GM19395 (cell line): ENCODE data around the gene JUND.

ENCODE experiments used
- ATAC-seq: cut with Tn5 transposase; IDR thresholded peaks from one replicate; pipeline ENCODE4 v1.9.1; 2021; ENCODE audit warnings: mild to moderate bottlenecking, moderate library complexity; ENCODE audit not compliant: unreplicated experiment

JUND gene

GRCh38 chr19:18271433-18271841, 10.0 kb downstream of the JUND start:
- ATAC-seq = no peak

GRCh38 chr19:18270326-18270725, 11.1 kb downstream of the JUND start:
- no peak for ATAC-seq

- ATAC-seq = no peak
Measured at GRCh38 chr19:18269070-18269723, 12.2 kb downstream of the JUND start.

GRCh38 chr19:18266771-18267686, 14.4 kb downstream of the JUND start:
- ATAC-seq = no peak

GRCh38 chr19:18265582-18265981, 15.8 kb downstream of the JUND start:
- no peak for ATAC-seq

GRCh38 chr19:18264971-18265540, 16.4 kb downstream of the JUND start:
- ATAC-seq = no peak

GRCh38 chr19:18264137-18264854, 17.1 kb downstream of the JUND start:
- ATAC-seq = no peak

- ATAC-seq = no peak
Measured at GRCh38 chr19:18263324-18264136, 17.9 kb downstream of the JUND start.

- ATAC-seq = no peak
Measured at GRCh38 chr19:18262917-18263316, 18.5 kb downstream of the JUND start.

GRCh38 chr19:18262144-18262543, 19.3 kb downstream of the JUND start:
- ATAC-seq = no peak

- no peak for ATAC-seq
Measured at GRCh38 chr19:18261474-18261873, 19.9 kb downstream of the JUND start.

- ATAC-seq = no peak
Measured at GRCh38 chr19:18259893-18260292, 21.5 kb downstream of the JUND start.

- no peak for ATAC-seq
Measured at GRCh38 chr19:18257503-18258470, 23.6 kb downstream of the JUND start.

GRCh38 chr19:18254546-18255503, 26.6 kb downstream of the JUND start:
- no peak for ATAC-seq

GRCh38 chr19:18253716-18254115, 27.7 kb downstream of the JUND start:
- ATAC-seq = no peak

- no peak for ATAC-seq
Measured at GRCh38 chr19:18253130-18253529, 28.3 kb downstream of the JUND start.

GRCh38 chr19:18252370-18252717, 29.1 kb downstream of the JUND start:
- ATAC-seq = no peak
